Activated naive CD8-positive, alpha-beta T cell treated with anti-CD3 and anti-CD28 coated beads, Interleukin-2, amount 50 U/mL, for 16 hours (primary cell): Measurements from ENCODE around the gene IL16.
"Not testable (repeated sequence)": the region's sequence is repeated elsewhere in the genome, so short reads cannot be mapped to it uniquely, and the experiment has no call there.

Experiments
- DNase-seq: peaks from one replicate; pipeline ENCODE4 v3.0.0-alpha.2; 2020; ENCODE audit warnings: low read depth, low spot score

Gene IL16

GRCh38 chr15:81337713-81338157, 141.1 kb downstream of the IL16 start:
- DNase-seq, result no peak

GRCh38 chr15:81338170-81339007, 141.7 kb downstream of the IL16 start:
- DNase-seq, result no peak

GRCh38 chr15:81339321-81339720, 142.6 kb downstream of the IL16 start:
- DNase-seq, result no peak

- no peak for DNase-seq
These were observed 143.2 kb downstream of the IL16 start for GRCh38 chr15:81339851-81340250.

GRCh38 chr15:81341351-81341750, 144.7 kb downstream of the IL16 start:
- no peak for DNase-seq

- no peak for DNase-seq
These were observed 146.7 kb downstream of the IL16 start for GRCh38 chr15:81343371-81343770.

- DNase-seq, result no peak
These were observed 149.9 kb downstream of the IL16 start for GRCh38 chr15:81346611-81347010.

- DNase-seq, result no peak
These were observed 151.2 kb downstream of the IL16 start for GRCh38 chr15:81347910-81348309.

GRCh38 chr15:81348691-81349090, 152.0 kb downstream of the IL16 start:
- not testable (repeated sequence) for DNase-seq

GRCh38 chr15:81349271-81349670, 152.6 kb downstream of the IL16 start:
- no peak for DNase-seq

GRCh38 chr15:81351651-81352050, 155.0 kb downstream of the IL16 start:
- DNase-seq, result no peak

- DNase-seq, result no peak
These were observed 159.6 kb downstream of the IL16 start for GRCh38 chr15:81356252-81356651.

GRCh38 chr15:81357180-81357686, 160.6 kb downstream of the IL16 start:
- DNase-seq, result no peak

- no peak for DNase-seq
These were observed 161.6 kb downstream of the IL16 start for GRCh38 chr15:81358248-81358647.

- DNase-seq, result no peak
These were observed 163.8 kb downstream of the IL16 start for GRCh38 chr15:81360491-81360890.

GRCh38 chr15:81361891-81362290, 165.2 kb downstream of the IL16 start:
- DNase-seq, result no peak

- no peak for DNase-seq
These were observed 166.1 kb downstream of the IL16 start for GRCh38 chr15:81362790-81363189.

GRCh38 chr15:81363276-81363675, 166.6 kb downstream of the IL16 start:
- DNase-seq, result no peak
